Stimulated activated CD8-positive, alpha-beta memory T cell treated with anti-CD3 and anti-CD28 coated beads, Interleukin-4, amount 100 ng/mL, for 4 hours (primary cell): ENCODE data around the gene MKRN2.
"Not testable (repeated sequence)": the region's sequence is repeated elsewhere in the genome, so short reads cannot be mapped to it uniquely, and the experiment has no call there.

Experiments used
- DNase-seq, 2 donors: peaks; one replicate each; pipeline ENCODE4 v3.0.0-alpha.2; 2020; ENCODE audit warnings: low read depth in 2 of 2, low spot score in 1 of 2

Gene MKRN2

GRCh38 chr3:12629560-12629959, 72.7 kb downstream of the MKRN2 start:
- no peak for DNase-seq

- DNase-seq = no peak
Observed at GRCh38 chr3:12630292-12630691, 73.4 kb downstream of the MKRN2 start.

GRCh38 chr3:12630843-12631242, 74.0 kb downstream of the MKRN2 start:
- DNase-seq = not testable (repeated sequence)

- no peak for DNase-seq
Observed at GRCh38 chr3:12632523-12632922, 75.6 kb downstream of the MKRN2 start.

- DNase-seq = no peak
Observed at GRCh38 chr3:12633108-12633507, 76.2 kb downstream of the MKRN2 start.
